Globus pallidus (tissue), 1 donor: ENCODE results near the gene TAF1B.
"Not testable (repeated sequence)": the region's sequence is repeated elsewhere in the genome, so short reads cannot be mapped to it uniquely, and the experiment has no call there.

Experiments used
- DNase-seq: peaks from one replicate; pipeline ENCODE4 v3.0.0-alpha.2; 2015; ENCODE audit warnings: low spot score

The TAF1B gene

DNA sequence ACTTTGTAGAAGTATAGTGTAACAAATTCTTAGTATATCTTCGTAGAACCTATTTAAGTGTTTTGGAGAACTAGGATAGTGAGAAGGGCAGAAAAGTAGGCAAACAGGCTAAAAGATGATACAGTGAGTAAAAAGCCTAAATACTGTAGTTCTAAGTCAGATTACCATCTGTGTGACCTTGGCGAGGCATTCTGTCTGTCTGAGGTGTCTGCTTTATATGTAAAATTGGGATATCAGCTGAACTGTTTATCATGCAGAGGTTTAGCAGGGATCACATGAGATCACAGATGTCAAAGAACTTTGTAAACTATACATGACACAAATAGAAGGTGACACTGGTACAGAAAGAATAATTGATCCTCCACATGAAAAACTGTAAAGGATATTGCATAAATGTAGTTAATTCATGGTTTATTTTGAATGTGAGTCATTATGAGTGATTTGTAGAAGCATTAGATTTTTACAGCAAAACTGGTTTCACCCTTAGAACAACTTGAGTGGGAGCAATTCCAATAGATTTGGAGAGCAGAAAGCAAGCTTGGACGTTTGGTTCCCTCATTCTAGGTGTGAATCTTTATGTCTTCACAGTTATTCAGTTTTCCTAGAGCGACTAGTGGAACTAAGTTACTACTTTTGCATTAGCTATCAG lies 41.9 kb downstream of the TAF1B start:
- DNase-seq, result no peak

DNA sequence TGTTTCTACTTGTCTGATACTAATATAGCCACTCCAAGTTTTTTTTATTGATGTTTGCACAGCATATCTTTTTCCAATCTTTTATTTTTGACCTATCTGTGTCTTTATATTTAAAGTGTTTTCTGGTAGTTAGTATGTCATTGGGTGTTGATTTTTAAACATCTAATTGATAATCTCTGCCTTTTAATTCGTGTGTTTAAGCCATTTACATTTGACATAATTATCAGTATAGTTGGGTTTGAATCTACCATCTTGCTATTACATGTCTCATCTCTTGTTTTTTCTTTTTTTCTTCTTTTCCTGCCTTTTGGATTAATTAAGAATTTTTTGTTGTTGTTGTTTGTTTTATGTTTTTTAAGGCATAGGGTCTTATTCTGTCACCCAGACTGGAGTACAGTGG lies 44.2 kb downstream of the TAF1B start:
- no peak for DNase-seq

- DNase-seq, result no peak
These were observed 46.6 kb downstream of the TAF1B start for GRCh38 chr2:9889812-9890261.

DNA sequence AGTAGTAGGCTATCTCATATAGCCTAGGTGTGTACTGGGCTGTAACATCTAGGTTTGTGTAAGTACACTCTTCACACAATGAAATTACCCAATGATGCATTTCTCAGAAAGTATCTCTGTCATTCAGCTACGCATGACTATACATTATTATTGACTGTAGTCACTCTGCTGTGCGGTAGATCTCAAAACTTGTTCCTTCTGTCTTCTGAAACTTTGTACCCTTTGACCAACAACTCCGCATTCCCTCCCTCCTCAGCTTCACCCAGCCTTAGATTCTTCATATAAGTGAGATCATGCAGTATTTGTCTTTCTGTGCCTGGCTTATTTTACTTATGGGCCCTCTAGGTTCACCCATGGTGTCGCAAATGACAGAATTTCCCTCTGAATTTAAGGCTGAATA lies 49.0 kb downstream of the TAF1B start:
- no peak for DNase-seq

- DNase-seq, result no peak
These were observed 52.7 kb downstream of the TAF1B start for GRCh38 chr2:9895669-9896590.

DNA sequence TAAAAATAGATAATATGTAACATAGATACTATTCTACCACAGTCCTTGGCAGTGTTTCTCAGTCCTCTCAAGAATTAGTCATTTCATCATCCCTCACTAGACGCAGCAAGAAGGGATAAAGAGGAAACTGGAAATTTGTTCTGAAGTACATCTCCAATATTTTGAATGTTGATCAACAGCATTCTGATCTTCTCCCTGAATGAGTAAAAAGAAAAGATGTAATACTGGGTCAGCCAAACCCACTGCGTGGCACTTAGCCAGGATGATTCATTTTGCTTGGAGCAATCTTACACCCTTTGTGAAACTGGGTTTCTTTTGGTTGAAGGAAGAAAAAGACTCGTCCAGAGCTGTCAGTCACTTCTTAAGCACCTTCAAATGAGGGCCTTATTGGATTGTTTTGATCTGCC lies 54.1 kb downstream of the TAF1B start:
- DNase-seq, result no peak

- no peak for DNase-seq
These were observed 54.6 kb downstream of the TAF1B start for GRCh38 chr2:9897846-9898245.

DNA sequence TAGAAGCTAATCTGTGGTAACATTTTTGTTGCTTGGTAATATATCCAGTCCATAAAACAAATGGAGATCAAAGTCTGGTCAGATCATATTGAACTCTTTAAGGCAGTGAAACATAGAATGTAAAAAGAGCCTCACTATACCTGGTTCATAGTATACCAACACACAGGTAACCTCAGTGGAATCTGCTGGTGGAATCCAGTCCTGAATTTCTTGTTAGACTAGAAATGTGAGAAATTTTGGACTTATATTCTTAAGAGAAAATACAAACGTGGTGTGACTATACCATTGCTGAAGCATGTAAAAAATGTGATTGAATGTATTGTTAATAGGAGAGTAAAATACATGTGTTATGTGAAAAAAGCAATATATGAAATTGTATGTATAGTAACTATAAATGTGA lies 62.1 kb downstream of the TAF1B start:
- DNase-seq, result no peak

- no peak for DNase-seq
These were observed 64.1 kb downstream of the TAF1B start for GRCh38 chr2:9907402-9907801.

GRCh38 chr2:9908639-9909038 lies 65.4 kb downstream of the TAF1B start:
- DNase-seq, result no peak

GRCh38 chr2:9909106-9909505 lies 65.8 kb downstream of the TAF1B start:
- DNase-seq, result no peak

GRCh38 chr2:9910699-9911098 lies 67.4 kb downstream of the TAF1B start:
- no peak for DNase-seq

DNA sequence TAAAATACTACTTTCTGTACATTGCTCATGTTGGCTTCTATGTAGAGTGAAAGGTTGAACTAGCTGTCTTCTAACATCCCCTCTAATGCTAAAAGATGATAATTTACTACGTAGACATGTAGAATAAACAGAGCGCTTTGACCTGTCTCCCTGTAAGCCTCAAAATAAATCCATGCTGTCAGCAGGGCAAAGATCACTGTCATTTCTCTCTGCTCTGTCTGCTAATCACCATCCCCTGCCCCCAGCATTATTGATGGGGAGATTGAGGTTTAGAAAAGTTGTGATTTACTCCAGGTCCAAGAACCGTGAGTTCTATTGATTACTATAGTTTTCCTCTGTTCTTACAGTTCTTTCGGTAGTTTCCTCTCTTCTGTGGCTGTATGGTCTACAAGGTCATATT lies 69.2 kb downstream of the TAF1B start:
- DNase-seq, result no peak

DNA sequence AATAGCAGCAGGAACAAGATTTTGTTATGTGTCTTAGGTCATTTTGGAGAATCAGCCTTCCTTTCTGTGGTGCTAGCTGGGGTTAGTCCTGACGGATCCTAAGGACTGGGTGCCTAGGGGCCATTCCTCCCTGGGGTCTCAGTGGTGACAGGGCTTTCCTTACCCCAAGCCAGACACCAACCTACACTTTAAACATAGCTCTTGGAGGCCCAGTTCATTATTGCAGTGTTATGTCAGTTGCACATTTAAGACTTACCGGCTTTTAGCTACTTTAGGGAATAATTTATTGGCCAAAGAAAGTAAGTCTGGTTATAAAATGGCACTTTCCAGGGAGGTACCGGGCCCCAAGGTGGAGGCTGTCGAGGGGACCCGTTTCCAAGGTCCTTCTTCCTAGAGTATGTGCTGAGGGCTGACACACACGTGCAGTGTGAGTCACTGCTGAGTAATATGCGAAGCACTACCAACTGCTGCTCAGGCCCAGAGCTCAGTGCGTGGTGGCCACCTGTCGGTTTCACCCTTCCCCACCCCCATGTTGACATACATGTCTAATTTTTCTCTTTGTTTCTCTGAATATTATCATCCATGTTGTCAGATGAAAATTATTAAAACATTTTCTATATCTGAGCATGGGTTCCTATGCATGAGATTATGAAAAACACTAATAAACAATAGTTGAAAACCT lies 71.3 kb downstream of the TAF1B start:
- DNase-seq, result no peak

DNA sequence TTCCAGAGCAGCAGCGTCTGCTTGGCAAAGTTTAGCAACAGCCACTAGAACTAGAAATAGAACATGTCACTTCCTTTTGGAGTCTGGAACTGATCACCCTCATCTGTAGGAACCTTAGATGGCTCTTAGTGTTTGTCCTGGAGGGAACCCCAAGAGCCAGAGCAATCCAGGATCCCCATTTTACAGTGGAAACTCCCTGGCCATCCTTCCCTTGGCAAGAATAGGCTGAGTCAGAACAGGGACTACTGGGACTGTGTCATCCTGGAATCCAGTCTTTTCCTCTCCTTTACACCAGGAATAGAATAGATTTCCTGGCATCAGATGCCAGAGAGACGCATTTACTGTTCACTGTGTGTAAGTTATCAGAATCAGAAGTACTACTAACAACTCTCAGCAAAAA lies 75.0 kb downstream of the TAF1B start:
- DNase-seq, result no peak

DNA sequence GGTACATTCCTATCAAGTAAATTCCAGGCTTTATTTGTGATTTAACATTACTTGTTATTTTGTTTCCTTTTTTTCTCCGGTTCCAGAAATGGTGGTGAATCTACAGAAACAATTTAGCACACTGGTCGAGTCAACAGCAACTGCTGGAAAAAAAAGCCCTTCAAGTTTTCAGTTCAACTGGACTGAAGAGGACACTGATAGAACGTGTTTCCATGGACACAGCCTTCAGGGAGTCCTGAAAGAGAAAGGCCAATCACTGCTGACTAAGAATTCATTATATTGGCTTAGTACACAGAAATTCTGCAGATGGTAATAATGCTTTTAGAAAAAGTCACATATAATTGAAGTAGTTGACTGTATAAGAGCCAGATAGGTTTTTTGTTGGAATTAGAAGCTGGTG lies 76.2 kb downstream of the TAF1B start:
- no peak for DNase-seq

- DNase-seq, result not testable (repeated sequence)
These were observed 83.7 kb downstream of the TAF1B start for GRCh38 chr2:9927020-9927419.

DNA sequence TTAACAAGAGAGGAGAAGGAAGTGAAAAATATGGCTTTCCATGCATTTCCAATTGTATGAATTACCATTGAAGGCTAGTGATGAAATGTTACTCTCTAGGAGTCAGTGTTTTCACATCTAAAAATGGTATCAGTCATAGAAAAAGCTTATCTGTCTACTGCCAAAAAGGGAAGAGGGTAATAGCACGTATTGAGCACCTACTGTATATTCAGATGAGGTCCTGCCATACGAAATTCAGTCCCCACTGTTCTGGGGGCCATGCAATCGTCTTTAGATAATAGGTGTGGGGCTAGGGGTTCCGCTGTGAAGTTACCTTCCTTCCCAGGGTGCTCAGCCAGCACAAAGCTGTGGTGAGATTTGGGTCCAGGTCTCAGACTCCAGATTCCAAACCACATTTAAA lies 94.0 kb downstream of the TAF1B start:
- no peak for DNase-seq

DNA sequence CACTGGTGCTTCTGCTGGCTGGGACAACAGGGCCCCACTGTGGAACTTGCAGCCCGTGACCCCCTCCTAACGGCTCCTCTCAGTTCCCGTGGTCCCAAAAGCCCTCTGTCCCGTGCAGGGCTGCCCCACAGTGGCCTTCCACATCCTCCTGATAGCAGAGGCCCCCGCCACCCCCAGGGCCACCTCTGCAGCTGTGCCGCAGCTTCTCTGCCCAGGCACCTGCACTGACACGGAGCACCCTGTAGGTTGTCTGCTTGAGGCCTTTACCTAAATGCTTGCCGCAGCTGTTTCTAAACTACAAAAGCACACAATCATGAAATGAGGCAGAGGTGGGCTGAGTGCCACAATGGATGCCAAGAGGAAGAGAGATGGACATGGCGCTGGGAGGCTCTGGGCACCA lies 94.7 kb downstream of the TAF1B start:
- no peak for DNase-seq

DNA sequence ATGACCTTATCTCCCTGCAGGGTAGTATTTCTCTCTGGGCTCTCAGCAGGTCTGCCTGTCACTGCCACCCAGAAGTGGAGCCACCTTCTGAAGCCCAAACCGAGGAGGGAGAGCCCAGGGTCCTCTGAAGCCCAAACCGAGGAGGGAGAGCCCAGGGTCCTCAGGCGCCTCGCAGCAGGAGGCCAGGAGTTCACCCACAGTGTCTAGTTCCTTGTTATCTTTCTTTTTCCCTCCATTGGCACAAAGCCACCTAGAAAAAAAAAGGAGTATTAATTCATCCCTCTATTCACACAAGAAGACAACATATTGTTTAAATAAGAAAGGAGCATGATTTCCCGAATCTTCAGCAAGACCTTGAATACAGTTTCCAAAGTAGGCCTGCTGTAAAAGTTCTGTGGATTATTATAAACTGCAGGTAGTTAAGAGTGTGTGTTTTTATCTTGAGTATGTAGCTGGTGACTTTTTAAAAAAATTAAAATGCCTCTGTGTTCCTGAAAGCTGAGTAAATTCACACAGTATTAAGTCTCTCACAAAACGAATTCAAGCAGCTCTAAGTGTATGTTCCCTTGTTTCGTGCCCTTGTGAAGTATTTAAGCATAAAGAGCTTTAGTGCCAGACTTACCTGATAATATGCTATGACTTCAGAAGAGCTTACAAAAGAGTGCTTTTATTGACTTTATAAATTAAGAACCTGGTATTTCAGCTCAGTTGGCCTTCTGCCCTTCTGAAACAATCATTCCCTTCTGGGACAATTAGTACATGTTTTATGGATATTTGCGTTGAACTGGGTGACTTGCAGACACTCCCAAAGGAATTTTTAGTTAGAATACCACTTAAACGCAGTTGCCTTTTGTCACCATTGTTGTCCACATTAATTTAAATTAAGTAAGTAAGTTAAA lies 96.6 kb downstream of the TAF1B start:
- no peak for DNase-seq

- no peak for DNase-seq
These were observed 98.1 kb downstream of the TAF1B start for GRCh38 chr2:9941196-9941995.
